ENCODE data around the gene MFAP3L.
"Not testable (repeated sequence)": the region's sequence is repeated elsewhere in the genome, so short reads cannot be mapped to it uniquely, and the experiment has no call there.

Gene MFAP3L

GRCh38 chr4:169943601-169944000 lies 82.6 kb downstream of the MFAP3L start:
- DNase-seq (ENCODE audit: low read depth in 2 of 3, low spot score in 2 of 3): not testable (repeated sequence)

DNA sequence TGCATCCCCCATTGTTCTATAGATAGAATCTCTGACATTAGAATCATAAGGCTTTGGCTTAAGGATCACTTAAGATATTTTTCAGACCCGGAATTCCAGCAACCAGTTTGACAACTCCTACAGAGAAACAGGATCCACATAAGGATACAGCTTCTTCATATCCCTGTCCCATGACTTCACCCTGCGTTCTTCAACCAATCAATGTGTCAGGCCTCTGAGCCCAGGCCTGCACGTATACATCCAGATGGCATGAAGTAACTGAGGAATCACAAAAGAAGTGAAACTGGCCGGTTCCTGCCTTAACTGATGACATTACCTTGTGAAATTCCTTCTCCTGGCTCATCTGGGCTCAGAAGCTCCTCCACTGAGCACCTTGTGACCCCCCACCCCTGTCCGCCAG lies 85.1 kb downstream of the MFAP3L start:
- DNase-seq (ENCODE audit: low read depth in 2 of 3, low spot score in 2 of 3): no peak

DNA sequence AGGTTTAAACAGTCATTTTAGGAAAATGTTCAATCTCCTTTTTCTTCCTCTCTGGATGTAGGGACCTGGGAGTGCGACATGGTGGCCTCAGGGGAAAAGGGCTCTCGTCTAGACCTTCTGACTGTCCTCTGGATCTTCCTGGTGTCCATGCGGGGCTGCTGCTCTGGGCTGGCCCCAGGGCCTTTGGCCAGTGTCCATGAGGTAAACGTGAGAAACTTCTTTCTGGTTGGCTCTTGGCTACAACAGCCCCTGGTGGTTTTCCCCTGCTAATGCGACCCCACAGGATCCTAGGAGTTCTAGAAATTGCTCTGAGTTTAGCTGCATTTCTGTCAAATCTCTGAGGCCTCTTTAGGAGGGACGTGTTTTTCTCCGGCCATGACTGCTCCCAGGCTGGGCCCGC lies 85.7 kb downstream of the MFAP3L start:
- DNase-seq (ENCODE audit: low read depth in 2 of 3, low spot score in 2 of 3): no peak
